D721Med (cell line): ENCODE data around the gene PPIF.

Experiments used
- DNase-seq: peaks from one replicate; pipeline ENCODE4 v3.0.0; 2011; ENCODE audit warnings: low spot score; ENCODE audit not compliant: insufficient read length
- FAIRE-seq: peaks from 2 replicates; lab custom pipeline; 2011; peaks lifted over from hg19 to GRCh38; lab: Jason Lieb, UNC
- TF ChIP-seq, protein P1 (sequence below): IDR thresholded peaks from 2 replicates; pipeline ENCODE4 v1.5.1; 2012; ENCODE audit warnings: mild to moderate bottlenecking, control low read depth; ENCODE audit not compliant: insufficient read depth; ENCODE audit errors: missing control alignments

PPIF gene

DNA sequence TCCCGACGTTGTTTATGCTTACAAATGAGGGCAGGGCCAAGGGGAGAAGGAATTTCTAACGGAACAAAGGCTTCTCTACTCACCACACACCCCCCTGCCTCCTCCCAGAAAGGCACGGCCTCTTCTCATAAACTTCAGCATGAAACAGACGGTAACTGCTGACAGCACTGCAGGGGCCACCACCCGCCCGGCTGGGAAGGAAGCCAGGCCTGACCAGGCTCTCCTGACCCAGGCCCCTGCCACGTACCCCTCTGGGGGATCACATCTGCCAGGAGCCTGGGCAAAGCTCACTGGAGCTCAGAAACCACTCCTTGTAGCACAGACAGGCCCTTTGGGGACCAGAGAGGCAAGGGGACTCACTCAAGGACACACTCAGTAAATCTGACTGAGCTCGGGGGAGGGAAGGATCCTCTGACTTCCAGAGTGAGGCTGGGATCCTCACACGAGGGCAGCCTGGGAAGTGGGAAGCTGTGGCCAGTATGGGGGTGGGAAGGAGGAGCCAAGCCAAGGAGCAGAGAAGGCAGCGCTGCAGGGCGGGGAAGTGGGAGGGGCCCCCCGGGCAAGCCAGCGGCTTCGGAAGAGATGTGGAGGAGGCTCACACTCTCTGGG is 52.1 kb downstream of the PPIF start:
- no peak for DNase-seq
- no peak for FAIRE-seq
- TF ChIP-seq, protein P1, sequence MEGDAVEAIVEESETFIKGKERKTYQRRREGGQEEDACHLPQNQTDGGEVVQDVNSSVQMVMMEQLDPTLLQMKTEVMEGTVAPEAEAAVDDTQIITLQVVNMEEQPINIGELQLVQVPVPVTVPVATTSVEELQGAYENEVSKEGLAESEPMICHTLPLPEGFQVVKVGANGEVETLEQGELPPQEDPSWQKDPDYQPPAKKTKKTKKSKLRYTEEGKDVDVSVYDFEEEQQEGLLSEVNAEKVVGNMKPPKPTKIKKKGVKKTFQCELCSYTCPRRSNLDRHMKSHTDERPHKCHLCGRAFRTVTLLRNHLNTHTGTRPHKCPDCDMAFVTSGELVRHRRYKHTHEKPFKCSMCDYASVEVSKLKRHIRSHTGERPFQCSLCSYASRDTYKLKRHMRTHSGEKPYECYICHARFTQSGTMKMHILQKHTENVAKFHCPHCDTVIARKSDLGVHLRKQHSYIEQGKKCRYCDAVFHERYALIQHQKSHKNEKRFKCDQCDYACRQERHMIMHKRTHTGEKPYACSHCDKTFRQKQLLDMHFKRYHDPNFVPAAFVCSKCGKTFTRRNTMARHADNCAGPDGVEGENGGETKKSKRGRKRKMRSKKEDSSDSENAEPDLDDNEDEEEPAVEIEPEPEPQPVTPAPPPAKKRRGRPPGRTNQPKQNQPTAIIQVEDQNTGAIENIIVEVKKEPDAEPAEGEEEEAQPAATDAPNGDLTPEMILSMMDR = no peak

DNA sequence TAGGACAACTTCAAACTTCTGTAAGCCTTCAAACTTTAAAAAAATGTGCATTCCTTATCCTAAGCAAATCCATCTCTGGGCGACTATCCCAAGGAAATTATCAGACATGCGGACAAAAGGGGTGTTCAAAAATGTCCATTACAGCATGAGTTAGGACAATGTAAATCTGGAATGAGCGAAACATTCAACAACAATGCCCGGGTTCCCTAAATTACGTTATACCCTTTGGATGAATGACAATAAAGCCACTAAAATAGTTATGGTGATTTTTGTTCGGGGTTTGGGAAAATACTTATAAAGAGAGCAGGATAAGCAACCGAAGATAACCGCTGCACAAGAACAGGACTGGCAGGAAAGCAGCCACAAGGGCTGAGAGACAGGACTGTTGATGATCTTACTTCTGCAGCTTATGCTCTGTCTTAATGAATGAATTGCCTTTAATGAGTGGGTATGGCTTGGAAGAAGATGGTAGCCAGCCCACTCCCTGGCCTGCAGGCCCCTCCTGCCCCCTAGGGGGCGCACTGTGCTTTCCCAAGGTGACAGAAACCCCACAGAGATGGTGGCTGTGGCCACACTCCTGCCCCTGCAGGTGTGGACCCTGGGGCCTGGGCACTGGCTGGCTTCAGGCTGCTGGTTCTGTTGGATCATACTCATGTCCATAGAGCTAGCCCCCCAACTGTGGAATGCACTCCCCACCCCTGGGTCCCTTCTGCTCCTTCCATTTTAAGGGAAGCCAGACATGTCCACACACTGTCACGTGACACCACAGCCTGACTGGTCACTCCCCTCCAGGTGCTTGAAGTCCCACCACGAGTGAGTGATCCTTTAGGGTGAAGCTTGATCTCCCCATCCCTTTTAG is 53.1 kb downstream of the PPIF start:
- DNase-seq (peak; percentile 55), FAIRE-seq (no peak)
- TF ChIP-seq, protein P1 = peak; percentile 63

- DNase-seq = no peak
Measured at GRCh38 chr10:79401015-79401921, 54.0 kb downstream of the PPIF start.

DNA sequence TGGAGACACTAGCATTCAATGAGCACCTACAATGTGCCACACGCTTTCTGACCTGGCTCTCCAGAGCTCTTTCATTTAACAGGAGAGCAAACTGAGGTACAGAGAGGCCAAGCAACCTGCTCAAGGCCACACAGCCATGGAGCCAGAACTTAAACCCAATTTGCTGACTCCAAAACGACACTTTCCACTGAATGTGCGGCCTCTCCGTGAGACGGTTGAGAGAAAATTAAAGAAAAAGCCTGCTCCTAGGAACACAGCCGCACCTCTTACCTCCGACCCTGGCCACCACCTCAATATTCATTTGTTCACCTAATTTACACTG is 55.3 kb downstream of the PPIF start:
- TF ChIP-seq, protein P1 = no peak
- DNase-seq = no peak
- no peak for FAIRE-seq

More at GRCh38 chr10:79401015-79401921, 54.0 kb downstream of the PPIF start:
- FAIRE-seq = no peak
- TF ChIP-seq, protein P1 = no peak

GRCh38 chr10:79402951-79403350 is 55.7 kb downstream of the PPIF start:
- DNase-seq = no peak
- FAIRE-seq = no peak
- TF ChIP-seq, protein P1 = no peak

DNA sequence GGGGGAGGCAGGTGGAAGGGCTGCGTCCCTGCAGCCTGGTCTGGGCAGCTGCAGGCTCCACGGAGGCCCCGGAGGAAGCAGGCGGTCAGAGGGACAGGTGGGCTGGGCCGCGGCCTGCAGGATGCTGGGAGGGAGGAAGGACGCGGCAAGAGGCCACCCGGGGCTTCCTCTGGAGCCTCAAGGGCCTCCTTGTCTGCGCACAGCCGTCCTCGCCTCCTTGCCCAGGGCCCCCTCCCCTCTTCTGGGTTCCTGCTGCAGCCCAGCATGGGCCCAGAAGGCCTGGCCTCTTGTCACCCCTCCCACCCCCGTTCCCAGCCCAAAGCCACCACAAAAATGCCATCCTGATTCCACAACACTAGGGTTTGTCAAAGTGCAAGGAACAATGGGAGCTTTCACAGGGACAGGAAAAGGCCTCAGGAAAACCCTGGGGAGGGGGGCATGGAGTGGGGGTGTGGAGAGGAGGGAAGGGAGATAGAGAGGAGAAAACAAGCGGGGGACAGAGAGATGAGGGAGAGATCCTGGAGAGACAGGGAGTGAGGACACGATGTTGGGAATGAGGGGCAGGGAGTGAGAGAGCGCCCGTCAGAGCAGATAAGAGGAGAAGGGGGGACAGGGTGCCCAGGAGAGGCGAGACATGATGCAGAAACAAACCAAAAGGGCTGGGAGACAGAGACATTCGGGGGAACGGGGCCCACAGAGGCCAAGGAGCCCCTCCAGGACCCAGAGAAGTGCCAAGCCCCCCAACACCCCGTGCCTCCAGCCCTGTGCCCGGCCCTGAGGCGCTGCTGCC is 56.4 kb downstream of the PPIF start:
- TF ChIP-seq, protein P1 = no peak
- DNase-seq (no peak), FAIRE-seq (no peak)
